Activated T-helper 2 cell treated with anti-CD3 and anti-CD28 coated beads, Interferon-gamma antibody, Interleukin-2, Interleukin-4, amounts not matched to agents 10 μg/mL and 5 μg/mL and 100 μg/mL, durations not matched to agents 14 hours and 24 hours and 36 hours (primary cell): Measurements from ENCODE around the gene COMT. TPM values are rescaled to one million over a fixed set of nuclear protein-coding genes. Genes with fewer than 3 reads are reported as not detected.
"Not testable (repeated sequence)": the region's sequence is repeated elsewhere in the genome, so short reads cannot be mapped to it uniquely, and the experiment has no call there.

Experiments
- DNase-seq: peaks from one replicate; pipeline ENCODE4 v3.0.0; 2021; ENCODE audit warnings: low spot score
- H3K27ac Mint-ChIP-seq: one replicate; pipeline ENCODE4 v1.8.0; 2021; ENCODE audit warnings: mixed read lengths
- H3K27me3 Mint-ChIP-seq: one replicate; pipeline ENCODE4 v1.8.0; 2021; ENCODE audit warnings: low read depth, mixed read lengths
- H3K36me3 Mint-ChIP-seq: one replicate; pipeline ENCODE4 v1.8.0; 2021; ENCODE audit warnings: low read depth, mixed read lengths
- H3K4me1 Mint-ChIP-seq: one replicate; pipeline ENCODE4 v1.8.0; 2021; ENCODE audit warnings: low read depth, mixed read lengths
- H3K4me3 Mint-ChIP-seq: one replicate; pipeline ENCODE4 v1.8.0; 2021; ENCODE audit warnings: low read depth, mild to moderate bottlenecking, moderate library complexity, mixed read lengths
- H3K9me3 Mint-ChIP-seq: one replicate; pipeline ENCODE4 v1.8.0; 2021; ENCODE audit warnings: mixed read lengths
- intact Hi-C: fragments of 100-400 bp; cut with micrococcal nuclease; formaldehyde crosslinking; loops from one replicate; pipeline ENCODE4 v1.15.1; 2023
- total RNA-seq: library from RNA; stranded (reverse); gene quantifications from 2 replicates; pipeline ENCODE4 v1.2.3, GENCODE V29; 2022

Gene COMT
- total RNA-seq, 1 donor from 2014 or later = 93.4 TPM

DNA sequence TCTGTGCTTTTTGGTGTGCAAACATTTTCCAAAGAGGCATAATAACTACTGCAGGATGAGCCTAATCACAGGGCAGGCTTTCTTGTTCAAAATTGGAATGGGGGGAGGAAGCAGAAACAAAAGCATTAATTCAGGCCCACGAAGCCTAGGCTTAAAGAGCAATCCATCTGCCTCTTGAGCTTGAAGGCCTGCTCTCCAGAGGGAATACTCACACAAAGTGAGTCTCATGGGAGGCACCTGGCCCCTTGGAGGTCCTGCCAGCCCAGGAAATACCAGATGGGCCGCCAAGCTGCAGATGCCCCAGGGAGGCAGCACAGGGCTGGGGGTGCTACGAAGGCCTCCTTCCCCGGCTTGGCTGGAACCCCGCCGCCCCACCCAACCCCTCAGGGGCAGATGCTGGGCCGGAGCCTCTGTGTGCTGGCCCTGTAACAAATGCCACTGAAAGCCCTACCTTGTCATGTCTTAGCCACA lies 39.3 kb upstream of the COMT start:
- Mint-ChIP-seq H3K4me3 (no peak overlapping the region), H3K36me3 (no peaks in the 10 kb centered on the region), H3K4me1 (no peaks in the 10 kb centered on the region), H3K27ac (no peak overlapping the region), H3K27me3 (no peaks in the 10 kb centered on the region), H3K9me3 (no peaks in the 10 kb centered on the region)
- no peak for DNase-seq
- intact Hi-C loops = no loop called here

GRCh38 chr22:19903031-19903430 lies 38.5 kb upstream of the COMT start:
- H3K4me3 Mint-ChIP-seq = no peak overlapping the region
- intact Hi-C loops = no loop called here
- no peaks in the 10 kb centered on the region for H3K36me3 Mint-ChIP-seq
- DNase-seq = no peak
- no peaks in the 10 kb centered on the region for H3K4me1 Mint-ChIP-seq
- H3K27me3 Mint-ChIP-seq = no peaks in the 10 kb centered on the region
- H3K27ac Mint-ChIP-seq = no peak overlapping the region
- H3K9me3 Mint-ChIP-seq = no peaks in the 10 kb centered on the region

- H3K27me3 Mint-ChIP-seq = no peaks in the 10 kb centered on the region
- no peak for DNase-seq
- H3K4me1 Mint-ChIP-seq = no peaks in the 10 kb centered on the region
- H3K4me3 Mint-ChIP-seq = no peak overlapping the region
- no peaks in the 10 kb centered on the region for H3K36me3 Mint-ChIP-seq
- no peak overlapping the region for H3K27ac Mint-ChIP-seq
- intact Hi-C loops = no loop called here
- no peaks in the 10 kb centered on the region for H3K9me3 Mint-ChIP-seq
These were observed 38.1 kb upstream of the COMT start for GRCh38 chr22:19903513-19903912.

GRCh38 chr22:19904174-19904856 lies 37.3 kb upstream of the COMT start:
- H3K36me3 Mint-ChIP-seq = no peaks in the 10 kb centered on the region
- H3K9me3 Mint-ChIP-seq = no peaks in the 10 kb centered on the region
- DNase-seq = no peak
- no peak overlapping the region for H3K4me3 Mint-ChIP-seq
- H3K4me1 Mint-ChIP-seq = peaks cover under 1% of the 10 kb centered on the region
- H3K27ac Mint-ChIP-seq = no peak overlapping the region
- intact Hi-C loops = no loop called here
- H3K27me3 Mint-ChIP-seq = no peaks in the 10 kb centered on the region

DNA sequence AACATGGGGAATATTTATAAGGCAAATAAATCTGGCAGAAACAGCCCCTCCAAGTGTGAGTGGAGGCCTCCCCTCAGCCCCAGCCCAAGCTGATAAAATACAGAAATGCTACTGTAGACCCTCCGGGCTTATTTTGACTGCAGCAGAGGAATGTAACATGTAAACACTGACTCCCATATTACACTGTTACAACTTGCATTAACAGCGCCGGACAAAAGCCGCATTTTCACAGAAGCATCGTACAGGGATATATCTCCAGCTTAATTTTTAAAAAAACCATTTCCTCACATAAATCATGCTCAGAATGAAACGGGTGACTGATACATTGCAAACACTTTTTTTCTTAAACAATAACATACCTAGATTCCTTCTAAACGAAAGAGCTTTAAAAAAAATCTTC lies 36.6 kb upstream of the COMT start:
- no peak for DNase-seq
- no peak overlapping the region for H3K27ac Mint-ChIP-seq
- H3K4me1 Mint-ChIP-seq = peaks cover 7% of the 10 kb centered on the region
- no peaks in the 10 kb centered on the region for H3K27me3 Mint-ChIP-seq
- no peak overlapping the region for H3K4me3 Mint-ChIP-seq
- H3K36me3 Mint-ChIP-seq = peaks cover 2% of the 10 kb centered on the region
- H3K9me3 Mint-ChIP-seq = no peaks in the 10 kb centered on the region
- intact Hi-C loops = no loop called here

- H3K4me3 Mint-ChIP-seq = no peak overlapping the region
- H3K36me3 Mint-ChIP-seq = peaks cover 3% of the 10 kb centered on the region
- no peak overlapping the region for H3K27ac Mint-ChIP-seq
- no peak for DNase-seq
- peaks cover 7% of the 10 kb centered on the region for H3K4me1 Mint-ChIP-seq
- no peaks in the 10 kb centered on the region for H3K9me3 Mint-ChIP-seq
- H3K27me3 Mint-ChIP-seq = no peaks in the 10 kb centered on the region
- intact Hi-C loops = no loop called here
These were observed 36.0 kb upstream of the COMT start for GRCh38 chr22:19905347-19906276.

DNA sequence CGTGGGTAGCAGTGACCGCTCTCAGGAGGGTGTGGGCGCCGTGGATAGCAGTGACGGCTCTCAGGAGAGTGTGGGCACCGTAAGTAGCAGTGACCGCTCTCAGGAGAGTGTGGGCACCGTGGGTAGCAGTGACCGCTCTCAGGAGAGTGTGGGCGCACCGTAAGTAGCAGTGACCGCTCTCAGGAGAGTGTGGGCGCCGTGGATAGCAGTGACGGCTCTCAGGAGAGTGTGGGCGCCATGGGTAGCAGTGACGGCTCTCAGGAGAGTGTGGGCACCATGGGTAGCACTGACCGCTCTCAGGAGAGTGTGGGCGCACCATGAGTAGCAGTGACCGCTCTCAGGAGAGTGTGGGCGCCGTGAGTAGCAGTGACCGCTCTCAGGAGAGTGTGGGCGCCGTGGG lies 34.7 kb upstream of the COMT start:
- DNase-seq, H3K27ac Mint-ChIP-seq, H3K4me3 Mint-ChIP-seq, intact Hi-C loops, H3K36me3 Mint-ChIP-seq, H3K9me3 Mint-ChIP-seq, H3K4me1 Mint-ChIP-seq, H3K27me3 Mint-ChIP-seq: not testable (repeated sequence)

DNA sequence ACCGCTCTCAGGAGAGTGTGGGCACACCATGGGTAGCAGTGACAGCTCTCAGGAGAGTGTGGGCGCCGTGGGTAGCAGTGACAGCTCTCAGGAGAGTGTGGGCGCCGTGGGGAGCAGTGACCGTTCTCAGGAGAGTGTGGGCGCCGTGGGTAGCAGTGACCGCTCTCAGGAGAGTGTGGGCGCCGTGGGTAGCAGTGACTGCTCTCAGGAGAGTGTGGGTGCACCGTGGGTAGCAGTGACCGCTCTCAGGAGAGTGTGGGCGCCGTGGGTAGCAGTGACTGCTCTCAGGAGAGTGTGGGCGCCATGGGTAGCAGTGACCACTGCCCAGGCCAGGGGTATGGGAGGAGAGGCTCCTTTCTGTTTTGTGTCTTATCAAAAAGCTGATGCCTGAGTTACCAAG lies 33.7 kb upstream of the COMT start:
- H3K4me3 Mint-ChIP-seq, H3K36me3 Mint-ChIP-seq, H3K4me1 Mint-ChIP-seq, H3K27ac Mint-ChIP-seq, DNase-seq, intact Hi-C loops, H3K27me3 Mint-ChIP-seq, H3K9me3 Mint-ChIP-seq: not testable (repeated sequence)

DNA sequence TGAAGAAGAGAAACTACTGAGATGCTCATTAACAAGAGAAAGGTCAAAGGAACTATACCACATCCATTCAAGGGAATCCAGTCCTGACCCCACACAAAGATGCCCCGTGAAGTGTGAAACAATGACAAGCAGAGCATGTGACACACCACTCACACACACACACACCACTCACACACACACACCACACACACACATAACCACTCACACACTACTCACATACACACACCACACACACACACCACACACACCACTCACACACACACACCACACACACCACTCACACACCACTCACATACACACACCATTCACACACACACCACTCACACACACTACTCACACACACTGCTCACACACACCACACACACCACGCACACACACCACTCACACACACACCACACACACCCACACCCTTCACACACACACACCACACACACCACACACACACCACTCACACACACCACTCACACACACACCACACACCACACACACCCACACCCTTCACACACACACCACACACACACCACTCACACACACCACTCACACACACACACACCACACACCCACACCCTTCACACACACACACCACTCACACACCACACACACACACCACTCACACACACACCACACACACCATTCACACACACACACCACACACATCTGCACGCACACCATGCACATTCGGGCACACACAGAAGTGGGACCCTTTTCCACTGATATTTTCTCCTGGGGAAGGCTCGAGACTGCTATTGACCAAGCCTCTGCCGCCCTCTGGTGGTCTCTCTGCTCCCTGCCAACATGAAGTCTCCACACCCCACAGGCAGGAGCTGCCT lies 32.0 kb upstream of the COMT start:
- Mint-ChIP-seq H3K4me1 (peaks cover 7% of the 10 kb centered on the region), H3K36me3 (peaks cover 19% of the 10 kb centered on the region), H3K9me3 (no peaks in the 10 kb centered on the region), H3K27ac (no peak overlapping the region), H3K4me3 (no peak overlapping the region), H3K27me3 (no peaks in the 10 kb centered on the region)
- DNase-seq = peak; percentile 69
- intact Hi-C loops = loop anchor here (1.0 kb wide), 1 partner anchor 179 kb away; no protein-coding TSS in a partner anchor

DNA sequence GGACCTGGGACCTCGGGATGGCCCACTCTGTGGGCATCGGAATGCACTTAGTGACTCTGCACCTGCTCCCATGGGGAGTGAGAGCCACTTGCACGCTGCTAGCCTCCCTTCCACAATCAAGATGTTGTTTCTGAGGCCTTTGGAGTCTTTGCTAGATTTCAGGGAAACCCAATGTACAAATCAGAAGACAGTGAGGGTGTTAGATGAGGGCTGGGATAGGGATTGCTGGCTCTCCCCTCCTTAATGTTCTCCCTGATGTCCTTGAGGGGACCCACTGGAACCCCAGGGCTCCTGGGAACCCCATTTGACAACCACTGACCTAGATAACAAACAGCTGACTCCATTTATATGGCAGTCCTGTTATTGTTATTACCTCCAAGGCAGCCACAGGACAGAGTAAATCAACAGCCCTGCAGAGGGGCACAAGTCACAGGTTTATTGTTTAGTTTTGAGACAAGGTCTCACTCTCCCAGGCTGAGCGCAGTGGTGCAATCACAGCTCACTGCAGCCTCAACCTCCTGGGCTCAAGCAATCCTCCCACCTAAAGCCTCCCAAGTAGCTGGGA lies 31.3 kb upstream of the COMT start:
- no peak for DNase-seq
- H3K9me3 Mint-ChIP-seq = no peaks in the 10 kb centered on the region
- H3K4me3 Mint-ChIP-seq = no peak overlapping the region
- no peaks in the 10 kb centered on the region for H3K27me3 Mint-ChIP-seq
- intact Hi-C loops = loop anchor here (1.0 kb wide), 1 partner anchor 180 kb away; no protein-coding TSS in a partner anchor
- H3K36me3 Mint-ChIP-seq = peaks cover 25% of the 10 kb centered on the region
- H3K4me1 Mint-ChIP-seq = peaks cover 7% of the 10 kb centered on the region
- H3K27ac Mint-ChIP-seq = no peak overlapping the region

- intact Hi-C loops = no loop called here
These were observed 29.9 kb upstream of the COMT start for GRCh38 chr22:19911540-19912270.

More at GRCh38 chr22:19911540-19912270, 29.9 kb upstream of the COMT start:
- Mint-ChIP-seq H3K27me3 (no peaks in the 10 kb centered on the region), H3K27ac (no peak overlapping the region), H3K4me1 (peaks cover 7% of the 10 kb centered on the region), H3K36me3 (peaks cover 25% of the 10 kb centered on the region), H3K4me3 (no peak overlapping the region), H3K9me3 (no peaks in the 10 kb centered on the region)
- no peak for DNase-seq
